Thymus (tissue), 11 donors: ENCODE measurements around the gene PPFIBP2. TPM values are rescaled to one million over a fixed set of nuclear protein-coding genes. Genes with fewer than 3 reads are reported as not detected.

Source experiments
- DNase-seq, 9 donors: peaks; one replicate each; pipeline ENCODE4 v3.0.0-alpha.2; 2013; ENCODE audit warnings: low spot score in 9 of 9, low read depth in 6 of 9, missing footprints in 1 of 9
- H3K27ac ChIP-seq, 2 donors: one replicate each; pipeline ENCODE4 v1.5.1; 2013; ENCODE audit warnings: control low read depth in 1 of 2, low read depth in 1 of 2, low read length in 1 of 2, mild to moderate bottlenecking in 1 of 2, moderate library complexity in 1 of 2
- H3K27me3 ChIP-seq, 2 donors: one replicate each; pipeline ENCODE4 v1.5.1; 2013; ENCODE audit warnings: low read length in 1 of 2; ENCODE audit not compliant: control insufficient read depth in 2 of 2, insufficient read depth in 1 of 2
- H3K36me3 ChIP-seq, 2 donors: one replicate each; pipeline ENCODE4 v1.5.1; 2013; ENCODE audit warnings: low read length in 1 of 2, mild to moderate bottlenecking in 1 of 2, moderate library complexity in 1 of 2; ENCODE audit not compliant: control insufficient read depth in 2 of 2, insufficient read depth in 2 of 2
- H3K4me1 ChIP-seq, 2 donors: one replicate each; pipeline ENCODE4 v1.5.1; 2013; ENCODE audit warnings: low read length in 2 of 2; ENCODE audit not compliant: control insufficient read depth in 2 of 2, insufficient read depth in 2 of 2
- H3K4me3 ChIP-seq, 2 donors: one replicate each; pipeline ENCODE4 v1.5.1; 2013; ENCODE audit warnings: low read length in 2 of 2, control low read depth in 1 of 2, mild to moderate bottlenecking in 1 of 2
- H3K9me3 ChIP-seq, 2 donors: one replicate each; pipeline ENCODE4 v1.5.1; 2013; ENCODE audit warnings: low read length in 1 of 2, mild to moderate bottlenecking in 1 of 2; ENCODE audit not compliant: control insufficient read depth in 2 of 2, insufficient read depth in 1 of 2
- WGBS: extraction: QIAGEN DNeasy Blood & Tissue Kit; methylation state at CpG from one replicate; pipeline ENCODE4 v1.1.7; 2013; 5-methylcytosine and 5-hydroxymethylcytosine counted together
- polyA plus RNA-seq: library from polyadenylated mRNA; stranded (reverse); fragments of 200-250 nt; gene quantifications from one replicate; pipeline ENCODE4 v1.2.3, GENCODE V29; 2013
- total RNA-seq: library from RNA; stranded (reverse); fragments of 120-200 nt; gene quantifications from one replicate; pipeline ENCODE4 v1.2.4, GENCODE V29; 2013
- donor health status: healthy.

The PPFIBP2 gene
- total and polyA plus RNA-seq, 2 donors, result 5.6 to 6.0 TPM

GRCh38 chr11:7605186-7605943 is 91.6 kb downstream of the PPFIBP2 start:
- Histone ChIP-seq H3K9me3 (no peaks in the 10 kb centered on the region), H3K27ac (no peak overlapping the region), H3K27me3 (peaks cover 0 to 2% of the 10 kb centered on the region in 2 donors), H3K4me3 (no peak overlapping the region), H3K36me3 (no peaks in the 10 kb centered on the region), H3K4me1 (no peaks in the 10 kb centered on the region)
- no peak for DNase-seq
- 82% methylated on average over 5 of the region's 5 CpGs for WGBS

GRCh38 chr11:7606496-7606895 is 92.7 kb downstream of the PPFIBP2 start:
- Histone ChIP-seq H3K27ac (no peak overlapping the region), H3K4me1 (no peaks in the 10 kb centered on the region), H3K9me3 (no peaks in the 10 kb centered on the region), H3K36me3 (no peaks in the 10 kb centered on the region), H3K4me3 (no peak overlapping the region), H3K27me3 (peaks cover 0 to 2% of the 10 kb centered on the region in 2 donors)
- no peak for DNase-seq

GRCh38 chr11:7609015-7609414 is 95.2 kb downstream of the PPFIBP2 start:
- H3K36me3 ChIP-seq, result no peaks in the 10 kb centered on the region
- H3K4me1 ChIP-seq, result no peaks in the 10 kb centered on the region
- 93% methylated on average over 4 of the region's 4 CpGs for WGBS
- H3K4me3 ChIP-seq, result no peak overlapping the region
- no peaks in the 10 kb centered on the region for H3K9me3 ChIP-seq
- H3K27me3 ChIP-seq, result no peaks in the 10 kb centered on the region
- no peak overlapping the region for H3K27ac ChIP-seq
- no peak for DNase-seq

- no peak overlapping the region for H3K4me3 ChIP-seq
- no peaks in the 10 kb centered on the region for H3K4me1 ChIP-seq
- H3K9me3 ChIP-seq, result no peaks in the 10 kb centered on the region
- DNase-seq, result no peak
- no peaks in the 10 kb centered on the region for H3K36me3 ChIP-seq
- H3K27ac ChIP-seq, result no peak overlapping the region
- H3K27me3 ChIP-seq, result no peaks in the 10 kb centered on the region
Observed at GRCh38 chr11:7609521-7609920, 95.7 kb downstream of the PPFIBP2 start.

- Histone ChIP-seq H3K4me3 (no peak overlapping the region), H3K36me3 (no peaks in the 10 kb centered on the region), H3K4me1 (no peaks in the 10 kb centered on the region), H3K9me3 (no peaks in the 10 kb centered on the region), H3K27ac (no peak overlapping the region), H3K27me3 (no peaks in the 10 kb centered on the region)
- WGBS, result 99% methylated on average over 3 of the region's 3 CpGs
- no peak for DNase-seq
Observed at GRCh38 chr11:7610393-7610792, 96.6 kb downstream of the PPFIBP2 start.

GRCh38 chr11:7611411-7611810 is 97.6 kb downstream of the PPFIBP2 start:
- H3K36me3 ChIP-seq, result no peaks in the 10 kb centered on the region
- no peak for DNase-seq
- 89% methylated on average over 1 of the region's 1 CpG for WGBS
- no peaks in the 10 kb centered on the region for H3K9me3 ChIP-seq
- H3K27ac ChIP-seq, result no peak overlapping the region
- no peak overlapping the region for H3K4me3 ChIP-seq
- no peaks in the 10 kb centered on the region for H3K4me1 ChIP-seq
- H3K27me3 ChIP-seq, result no peaks in the 10 kb centered on the region

- Histone ChIP-seq H3K4me3 (no peak overlapping the region), H3K9me3 (no peaks in the 10 kb centered on the region), H3K36me3 (no peaks in the 10 kb centered on the region), H3K27ac (no peak overlapping the region), H3K27me3 (no peaks in the 10 kb centered on the region), H3K4me1 (no peaks in the 10 kb centered on the region)
- DNase-seq, result no peak
- WGBS, result 91% methylated on average over 7 of the region's 7 CpGs
Observed at GRCh38 chr11:7612056-7612660, 98.4 kb downstream of the PPFIBP2 start.

GRCh38 chr11:7612661-7613393 is 99.0 kb downstream of the PPFIBP2 start:
- DNase-seq, result no peak
- Histone ChIP-seq H3K27me3 (no peaks in the 10 kb centered on the region), H3K4me3 (no peak overlapping the region), H3K4me1 (no peaks in the 10 kb centered on the region), H3K9me3 (no peaks in the 10 kb centered on the region), H3K27ac (no peak overlapping the region), H3K36me3 (no peaks in the 10 kb centered on the region)
- WGBS, result 85% methylated on average over 4 of the region's 4 CpGs

- Histone ChIP-seq H3K36me3 (no peaks in the 10 kb centered on the region), H3K27ac (no peak overlapping the region), H3K27me3 (no peaks in the 10 kb centered on the region), H3K4me1 (no peaks in the 10 kb centered on the region), H3K4me3 (no peak overlapping the region), H3K9me3 (no peaks in the 10 kb centered on the region)
- DNase-seq, result no peak
- 88% methylated on average over 4 of the region's 4 CpGs for WGBS
Observed at GRCh38 chr11:7613394-7613720, 99.6 kb downstream of the PPFIBP2 start.
